IMR-90 (cell line): Measurements from ENCODE around the gene VCL. TPM values are rescaled to one million over a fixed set of nuclear protein-coding genes. Genes with fewer than 3 reads are reported as not detected.

Experiments used
- ATAC-seq: fragments of 200-7000 bp; cut with Tn5 transposase; 2 replicates; pipeline ENCODE4 v1.9.1; 2020; ENCODE audit warnings: low read depth, mild to moderate bottlenecking, moderate library complexity
- BruUV-seq: library from RNA; stranded (reverse); fragments of 400-500 nt; replicated peaks from 2 replicates; lab custom pipeline; 2021; lab: Mats Ljungman, UMichigan
- CTCF ChIA-PET: fragments of 300-600 bp; formaldehyde crosslinking; extraction: SDS; loops from one replicate; lab custom pipeline; 2021; ENCODE audit warnings: antibody characterized with exemption; lab: Yijun Ruan, JAX
- POLR2A ChIA-PET: fragments of 300-600 bp; sonication (Branson Sonifier 250); formaldehyde crosslinking; loops from one replicate; lab custom pipeline; 2022; ENCODE audit warnings: antibody characterized with exemption; ENCODE audit not compliant: unreplicated experiment; lab: Charles Lee
- DNase-seq: peaks from one replicate; pipeline ENCODE4 v3.0.0; 2013
- H2AFZ ChIP-seq: replicated peaks from 2 replicates; pipeline ENCODE3; 2013; ENCODE audit warnings: low read length, mild to moderate bottlenecking; ENCODE audit not compliant: poor library complexity
- H2AK5ac ChIP-seq: 2 replicates; pipeline ENCODE4 v1.6.1; 2013; ENCODE audit warnings: low read depth, low read length, inconsistent platforms
- H2AK9ac ChIP-seq: replicated peaks from 2 replicates; pipeline ENCODE3; 2013; ENCODE audit warnings: mild to moderate bottlenecking, low read depth, low read length, moderate library complexity; ENCODE audit not compliant: poor library complexity
- H2BK120ac ChIP-seq: 2 replicates; pipeline ENCODE4 v1.6.1; 2013; ENCODE audit warnings: low read depth, low read length, inconsistent platforms
- H2BK15ac ChIP-seq: 3 replicates; pipeline ENCODE4 v1.6.1; 2013; ENCODE audit warnings: low read depth, low read length, inconsistent platforms
- H2BK20ac ChIP-seq: 2 replicates; pipeline ENCODE4 v1.6.1; 2013; ENCODE audit warnings: low read depth, mild to moderate bottlenecking, inconsistent platforms, low read length, moderate library complexity
- H2BK5ac ChIP-seq: 2 replicates; pipeline ENCODE4 v1.6.1; 2013; ENCODE audit warnings: mild to moderate bottlenecking, low read depth, low read length, inconsistent platforms; ENCODE audit not compliant: poor library complexity, severe bottlenecking
- H3K14ac ChIP-seq: replicated peaks from 2 replicates; pipeline ENCODE4 v1.6.1; 2013; ENCODE audit warnings: low read depth, low read length, inconsistent platforms
- H3K18ac ChIP-seq: 2 replicates; pipeline ENCODE4 v1.6.1; 2013; ENCODE audit warnings: low read depth, low read length, control low read depth
- H3K23ac ChIP-seq: 2 replicates; pipeline ENCODE4 v1.6.1; 2013; ENCODE audit warnings: low read depth, low read length, inconsistent platforms
- H3K27ac ChIP-seq: 2 replicates; pipeline ENCODE4 v1.5.1; 2013; ENCODE audit warnings: mild to moderate bottlenecking, control low read depth, low read length; ENCODE audit not compliant: insufficient read depth
- H3K27me3 ChIP-seq: 2 replicates; pipeline ENCODE4 v1.6.1; 2013; ENCODE audit warnings: low read length; ENCODE audit not compliant: control insufficient read depth, insufficient read depth
- H3K36me3 ChIP-seq: 2 replicates; pipeline ENCODE4 v1.6.1; 2013; ENCODE audit warnings: low read length, mixed read lengths; ENCODE audit not compliant: control insufficient read depth, insufficient read depth
- H3K4ac ChIP-seq: 2 replicates; pipeline ENCODE4 v1.6.1; 2013; ENCODE audit warnings: low read depth, low read length, inconsistent platforms
- H3K4me1 ChIP-seq: 2 replicates; pipeline ENCODE4 v1.6.1; 2013; ENCODE audit warnings: low read length, mixed read lengths; ENCODE audit not compliant: control insufficient read depth, insufficient read depth
- H3K4me2 ChIP-seq: 2 replicates; pipeline ENCODE4 v1.6.1; 2013; ENCODE audit warnings: low read depth, mild to moderate bottlenecking, control low read depth, low read length, moderate library complexity
- H3K4me3 ChIP-seq: 2 replicates; pipeline ENCODE4 v1.5.1; 2013; ENCODE audit warnings: low read depth, mild to moderate bottlenecking, control low read depth, low read length, moderate library complexity; ENCODE audit not compliant: insufficient read depth
- H3K56ac ChIP-seq: 2 replicates; pipeline ENCODE4 v1.6.1; 2013; ENCODE audit warnings: low read length, inconsistent platforms; ENCODE audit not compliant: insufficient read depth; ENCODE audit errors: extremely low read depth
- H3K79me1 ChIP-seq, 2 experiments: 2 replicates each; pipeline ENCODE4 v1.6.1; 2013; ENCODE audit warnings: low read length in 2 of 2, inconsistent platforms in 1 of 2, low read depth in 1 of 2
- H3K9ac ChIP-seq: 2 replicates; pipeline ENCODE4 v1.6.1; 2013; ENCODE audit warnings: low read depth, low read length, control low read depth
- H3K9me1 ChIP-seq: 2 replicates; pipeline ENCODE4 v1.6.1; 2013; ENCODE audit warnings: low read length, inconsistent platforms; ENCODE audit not compliant: insufficient read depth
- H3K9me3 ChIP-seq: 2 replicates; pipeline ENCODE4 v1.6.1; 2013; ENCODE audit warnings: low read length; ENCODE audit not compliant: control insufficient read depth, insufficient read depth
- H4K20me1 ChIP-seq: 2 replicates; pipeline ENCODE4 v1.6.1; 2013; ENCODE audit warnings: low read length, inconsistent platforms; ENCODE audit not compliant: insufficient read depth
- H4K5ac ChIP-seq: 2 replicates; pipeline ENCODE4 v1.6.1; 2013; ENCODE audit warnings: mild to moderate bottlenecking, low read depth, low read length, control low read depth
- H4K8ac ChIP-seq, 2 experiments: 2 replicates each; pipeline ENCODE4 v1.6.1; 2013; ENCODE audit warnings: low read depth in 2 of 2, low read length in 2 of 2, control low read depth in 1 of 2, inconsistent platforms in 1 of 2
- H4K91ac ChIP-seq: 2 replicates; pipeline ENCODE4 v1.6.1; 2013; ENCODE audit warnings: low read depth, low read length, inconsistent platforms; ENCODE audit not compliant: insufficient read depth
- CHD1 ChIP-seq: IDR thresholded peaks from 2 replicates; pipeline ENCODE4 v1.6.1; 2012; ENCODE audit warnings: low read depth, low read length, improper control_type of control experiment
- MAZ ChIP-seq: IDR thresholded peaks from 2 replicates; pipeline ENCODE4 v1.6.1; 2012; ENCODE audit warnings: low read depth, mild to moderate bottlenecking, low read length, improper control_type of control experiment, moderate library complexity, borderline replicate concordance
- MXI1 ChIP-seq: IDR thresholded peaks from 2 replicates; pipeline ENCODE4 v1.6.1; 2012; ENCODE audit warnings: low read depth, mild to moderate bottlenecking, low read length, moderate library complexity, borderline replicate concordance
- POLR2A ChIP-seq: IDR thresholded peaks from 2 replicates; pipeline ENCODE4 v1.6.1; 2012; ENCODE audit warnings: mild to moderate bottlenecking, low read depth, low read length
- RCOR1 ChIP-seq: IDR thresholded peaks from 2 replicates; pipeline ENCODE4 v1.6.1; 2012; ENCODE audit warnings: mild to moderate bottlenecking, low read length, improper control_type of control experiment; ENCODE audit not compliant: insufficient replicate concordance
- WGBS, 2 experiments: methylation state at CpG; one replicate each; pipeline versions ENCODE4 v1.1.5 to v1.1.7; 2013; ENCODE audit warnings: missing lambda C conversion rate in 2 of 2; ENCODE audit not compliant: insufficient read length in 1 of 2; ENCODE audit errors: extremely low coverage in 2 of 2; 5-methylcytosine and 5-hydroxymethylcytosine counted together
- dilution Hi-C: fragments of 300-500 bp; cut with HindIII; formaldehyde crosslinking; loops from one replicate; pipeline ENCODE4 v1.14.3; 2018; ENCODE audit warnings: low sequenced_read_pairs; ENCODE audit not compliant: unreplicated experiment
- in situ Hi-C: fragments of 300-500 bp; cut with MboI; formaldehyde crosslinking; loops from 3 replicates; pipeline ENCODE4 v1.14.3; 2019; ENCODE audit warnings: low sequenced_read_pairs, inconsistent platforms, mixed read lengths
- intact Hi-C: fragments of 100-400 bp; cut with micrococcal nuclease; formaldehyde crosslinking; loops from 2 replicates; pipeline ENCODE4 v1.10.0; 2022
- polyA plus RNA-seq, 3 experiments: library from polyadenylated mRNA; depleted of rRNA; stranded (reverse); fragments of >200 nt; gene quantifications; 2 replicates each; pipeline ENCODE4 v1.2.3, GENCODE V29; 2012; ENCODE audit warnings: low replicate concordance in 1 of 3
- total RNA-seq: library from RNA; depleted of rRNA; stranded (reverse); fragments of >200 nt; gene quantifications from 2 replicates; pipeline ENCODE4 v1.2.3, GENCODE V29; 2012
- TF ChIP-seq, protein P1 (sequence below): fragments of 150-350 bp; IDR thresholded peaks from 2 replicates; pipeline ENCODE4 v1.6.1; 2016; ENCODE audit warnings: low read depth, mild to moderate bottlenecking, low read length, moderate library complexity, borderline replicate concordance

The VCL gene
- total and polyA plus RNA-seq, 2 of the 4 experiments (the other 2 are of a cell fraction), result 227 to 283 TPM

- ATAC-seq, result no peak
Measured at GRCh38 chr10:73967022-73967429, 30.9 kb upstream of the VCL start.

More at GRCh38 chr10:73967022-73967429, 30.9 kb upstream of the VCL start:
- peaks cover 25% of the 10 kb centered on the region for H3K9me1 ChIP-seq
- peak overlapping the region; percentile 99 for H2BK15ac ChIP-seq
- peak overlapping the region; percentile 47 for H2AK9ac ChIP-seq
- H3K4ac ChIP-seq, result peak overlapping the region; percentile 94
- H2AK5ac ChIP-seq, result peak overlapping the region; percentile 93
- in situ Hi-C loops (no loop called here), dilution Hi-C loops (no loop called here), intact Hi-C loops (no loop called here)
- peak overlapping the region; percentile 7 for H3K18ac ChIP-seq
- H3K79me1 ChIP-seq, result peaks cover 0 to 25% of the 10 kb centered on the region in 2 experiments; a peak in 2 of 4 replicates
- peak overlapping the region; percentile 65 for H4K5ac ChIP-seq
- H2BK5ac ChIP-seq, result peak overlapping the region; percentile 77
- no peaks in the 10 kb centered on the region for H3K9me3 ChIP-seq
- no peak for TF ChIP-seq CHD1
- TF ChIP-seq MXI1, result no peak
- TF ChIP-seq RCOR1, result no peak
- TF ChIP-seq POLR2A, result no peak
- TF ChIP-seq, protein P1, sequence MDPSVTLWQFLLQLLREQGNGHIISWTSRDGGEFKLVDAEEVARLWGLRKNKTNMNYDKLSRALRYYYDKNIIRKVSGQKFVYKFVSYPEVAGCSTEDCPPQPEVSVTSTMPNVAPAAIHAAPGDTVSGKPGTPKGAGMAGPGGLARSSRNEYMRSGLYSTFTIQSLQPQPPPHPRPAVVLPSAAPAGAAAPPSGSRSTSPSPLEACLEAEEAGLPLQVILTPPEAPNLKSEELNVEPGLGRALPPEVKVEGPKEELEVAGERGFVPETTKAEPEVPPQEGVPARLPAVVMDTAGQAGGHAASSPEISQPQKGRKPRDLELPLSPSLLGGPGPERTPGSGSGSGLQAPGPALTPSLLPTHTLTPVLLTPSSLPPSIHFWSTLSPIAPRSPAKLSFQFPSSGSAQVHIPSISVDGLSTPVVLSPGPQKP, result no peak
- no peak for TF ChIP-seq MAZ
- no peak overlapping the region for H3K4me3 ChIP-seq
- H2AFZ ChIP-seq, result no peak overlapping the region
- peak overlapping the region; percentile 78 for H3K27ac ChIP-seq
- H2BK120ac ChIP-seq, result peak overlapping the region; percentile 90
- ChIA-PET POLR2A (no interaction called here), CTCF (interaction anchor here (0.7 to 1.7 kb wide), 2 partner anchors 32 to 43 kb away, joined by 3 to 7 read pairs; partner anchors contain the start of gene VCL)
- WGBS, 2 experiments, result no CpG with 5 or more reads among the region's 4 CpGs
- H3K4me2 ChIP-seq, result no peak overlapping the region
- H3K9ac ChIP-seq, result no peak overlapping the region
- H3K14ac ChIP-seq, result peak overlapping the region; percentile 96
- H3K56ac ChIP-seq, result peak overlapping the region; percentile 23; the same call in 1 of the 2 replicates
- no peaks in the 10 kb centered on the region for H3K36me3 ChIP-seq
- BruUV-seq, result no TSS peak
- H3K4me1 ChIP-seq, result peaks cover 22% of the 10 kb centered on the region
- H4K8ac ChIP-seq, result peak overlapping the region; percentile 21 to 94
- no peaks in the 10 kb centered on the region for H4K20me1 ChIP-seq
- H4K91ac ChIP-seq, result peak overlapping the region; percentile 85
- no peaks in the 10 kb centered on the region for H3K27me3 ChIP-seq
- peak overlapping the region; percentile 95 for H3K23ac ChIP-seq
- DNase-seq, result no peak
- peak overlapping the region; percentile 69 for H2BK20ac ChIP-seq
